SK-N-SH (cell line): ENCODE data around the gene CD300C. TPM values are rescaled to one million over a fixed set of nuclear protein-coding genes. Genes with fewer than 3 reads are reported as not detected.

Source experiments
- CTCF ChIA-PET: fragments of 300-600, 350-600 bp; formaldehyde crosslinking; extraction: SDS; loops from one replicate; lab custom pipeline; 2021; lab: Yijun Ruan, JAX
- POLR2A ChIA-PET: fragments of 350-600 bp; sonication (Branson Sonifier 250); formaldehyde crosslinking; extraction: SDS; loops from one replicate; lab custom pipeline; 2020; ENCODE audit warnings: antibody characterized with exemption, inconsistent platforms; lab: Yijun Ruan, JAX
- DNase-seq: peaks from one replicate; pipeline ENCODE4 v3.0.0; 2012
- H2AFZ ChIP-seq: fragments of 200-600 bp; sonication (generic); 2 replicates; pipeline ENCODE4 v1.8.1; 2016; ENCODE audit warnings: antibody characterized with exemption, mild to moderate bottlenecking, low read depth
- H3F3A ChIP-seq: fragments of 200-600 bp; sonication (generic); replicated peaks from 2 replicates; pipeline ENCODE3; 2016; ENCODE audit warnings: antibody characterized with exemption, mild to moderate bottlenecking; ENCODE audit not compliant: insufficient read depth
- H3K27ac ChIP-seq, 2 experiments: fragments of 200-500 bp in 1 of 2; fragments of 200-600 bp in 1 of 2; sonication (Bioruptor generic) in 1 of 2; sonication (generic), shearing (Covaris generic) in 1 of 2; 2 replicates each; pipeline versions ENCODE4 v1.5.1 to v1.6.1; 2014 to 2016; ENCODE audit warnings: low read depth in 2 of 2, inconsistent platforms in 1 of 2, low read length in 1 of 2, mild to moderate bottlenecking in 1 of 2, mixed read lengths in 1 of 2
- H3K27me3 ChIP-seq: fragments of 200-600 bp; sonication (generic), shearing (Covaris generic); 2 replicates; pipeline ENCODE4 v1.6.1; 2016; ENCODE audit warnings: mixed run types; ENCODE audit not compliant: insufficient read depth
- H3K36me3 ChIP-seq, 2 experiments: fragments of 200-500 bp in 1 of 2; fragments of 200-600 bp in 1 of 2; sonication (Bioruptor generic) in 1 of 2; sonication (generic) in 1 of 2; replicated peaks in 1 of 2; 2 replicates each; pipeline versions ENCODE3 to v1.5.1; 2014 to 2016; ENCODE audit warnings: low read length in 1 of 2, mild to moderate bottlenecking in 1 of 2; ENCODE audit not compliant: insufficient read depth in 2 of 2, control insufficient read depth in 1 of 2
- H3K4me1 ChIP-seq, 2 experiments: fragments of 200-500 bp in 1 of 2; fragments of 200-600 bp in 1 of 2; sonication (Bioruptor generic) in 1 of 2; sonication (generic), shearing (Covaris generic) in 1 of 2; 2 replicates each; pipeline versions ENCODE4 v1.5.1 to v1.6.1; 2014 to 2016; ENCODE audit warnings: low read depth in 1 of 2, low read length in 1 of 2, mixed run types in 1 of 2; ENCODE audit not compliant: insufficient read depth in 2 of 2, control insufficient read depth in 1 of 2
- H3K4me2 ChIP-seq: fragments of 200-600 bp; sonication (generic), shearing (Covaris generic); 2 replicates; pipeline ENCODE4 v1.6.1; 2017; ENCODE audit warnings: mixed run types
- H3K4me3 ChIP-seq, 2 experiments: fragments of 200-500 bp in 1 of 2; fragments of 200-600 bp in 1 of 2; sonication (Bioruptor generic) in 1 of 2; sonication (generic), shearing (Covaris generic) in 1 of 2; 2 replicates each; pipeline versions ENCODE4 v1.5.1 to v1.8.1; 2014 to 2016; ENCODE audit warnings: low read depth in 2 of 2, inconsistent platforms in 1 of 2, low read length in 1 of 2, mild to moderate bottlenecking in 1 of 2, mixed read lengths in 1 of 2, moderate library complexity in 1 of 2
- H3K79me2 ChIP-seq: fragments of 200-600 bp; sonication (generic); 2 replicates; pipeline ENCODE4 v1.8.1; 2017; ENCODE audit warnings: mild to moderate bottlenecking; ENCODE audit not compliant: insufficient read depth
- H3K9ac ChIP-seq: fragments of 200-600 bp; sonication (generic); 2 replicates; pipeline ENCODE4 v1.6.1; 2017; ENCODE audit warnings: mixed run types
- H3K9me2 ChIP-seq: fragments of 200-600 bp; sonication (generic); 2 replicates; pipeline ENCODE4 v1.6.1; 2017; ENCODE audit warnings: mixed run types
- H3K9me3 ChIP-seq: fragments of 200-600 bp; sonication (generic); 2 replicates; pipeline ENCODE4 v1.6.1; 2017; ENCODE audit warnings: mixed run types, mild to moderate bottlenecking, moderate library complexity
- H4K20me1 ChIP-seq: fragments of 200-600 bp; sonication (generic); 2 replicates; pipeline ENCODE4 v1.6.1; 2017; ENCODE audit warnings: mild to moderate bottlenecking, mixed run types; ENCODE audit not compliant: insufficient read depth
- CHD2 ChIP-seq: fragments of 150-350 bp; IDR thresholded peaks from 2 replicates; pipeline ENCODE4 v1.6.1; 2018; ENCODE audit warnings: low read length; ENCODE audit not compliant: partially characterized antibody
- CTCF ChIP-seq: fragments of 200-600 bp; sonication (generic); IDR thresholded peaks from 2 replicates; pipeline ENCODE4 v1.6.1; 2017; ENCODE audit warnings: antibody characterized with exemption, mild to moderate bottlenecking, moderate library complexity
- EZH2phosphoT487 ChIP-seq: fragments of 200-600 bp; sonication (generic); IDR thresholded peaks from 2 replicates; pipeline ENCODE4 v1.6.1; 2017; ENCODE audit warnings: low read depth, mixed run types, mild to moderate bottlenecking, antibody characterized with exemption, moderate library complexity, borderline replicate concordance
- FOSL2 ChIP-seq: IDR thresholded peaks from 2 replicates; pipeline ENCODE4 v1.4.0; 2012; ENCODE audit warnings: low read depth, mild to moderate bottlenecking, moderate library complexity, borderline replicate concordance
- FOXM1 ChIP-seq: IDR thresholded peaks from 2 replicates; pipeline ENCODE4 v1.4.0; 2012; ENCODE audit warnings: low read depth, mild to moderate bottlenecking
- GABPA ChIP-seq: IDR thresholded peaks from 2 replicates; pipeline ENCODE4 v1.4.0; 2012; ENCODE audit warnings: low read depth, mild to moderate bottlenecking
- MEF2A ChIP-seq: IDR thresholded peaks from 2 replicates; pipeline ENCODE4 v1.4.0; 2012; ENCODE audit warnings: low read depth, borderline replicate concordance
- MXI1 ChIP-seq: IDR thresholded peaks from 2 replicates; pipeline ENCODE4 v1.6.1; 2012; ENCODE audit warnings: mild to moderate bottlenecking, low read depth, low read length, improper control_type of control experiment
- NFIC ChIP-seq: IDR thresholded peaks from 2 replicates; pipeline ENCODE4 v1.4.0; 2012; ENCODE audit warnings: borderline replicate concordance
- RAD21 ChIP-seq: IDR thresholded peaks from 2 replicates; pipeline ENCODE4 v1.6.1; 2012; ENCODE audit warnings: mild to moderate bottlenecking, low read length
- RXRA ChIP-seq: IDR thresholded peaks from 2 replicates; pipeline ENCODE4 v1.4.0; 2012; ENCODE audit warnings: low read depth, mild to moderate bottlenecking, borderline replicate concordance
- SMC3 ChIP-seq: IDR thresholded peaks from 2 replicates; pipeline ENCODE4 v1.6.1; 2012; ENCODE audit warnings: low read depth, low read length, improper control_type of control experiment
- TAF1 ChIP-seq: IDR thresholded peaks from 2 replicates; pipeline ENCODE4 v1.6.1; 2012; ENCODE audit warnings: low read depth, mild to moderate bottlenecking, low read length, moderate library complexity, borderline replicate concordance
- TCF12 ChIP-seq: IDR thresholded peaks from 2 replicates; pipeline ENCODE4 v1.4.0; 2012
- TEAD4 ChIP-seq: IDR thresholded peaks from 2 replicates; pipeline ENCODE4 v1.4.0; 2012; ENCODE audit warnings: mild to moderate bottlenecking, borderline replicate concordance; ENCODE audit not compliant: insufficient read depth
- USF1 ChIP-seq: IDR thresholded peaks from 2 replicates; pipeline ENCODE4 v1.4.0; 2012; ENCODE audit warnings: low read depth, borderline replicate concordance
- WGBS: methylation state at CpG from one replicate; pipeline ENCODE4 v1.1.6; 2017; ENCODE audit warnings: low lambda C conversion rate; 5-methylcytosine and 5-hydroxymethylcytosine counted together
- polyA plus RNA-seq, 3 experiments: library from polyadenylated mRNA; depleted of rRNA; stranded (reverse); fragments of >200 nt; gene quantifications; 2 replicates each; pipeline ENCODE4 v1.2.3, GENCODE V29; 2012
- TF ChIP-seq, protein P1 (sequence below): IDR thresholded peaks from 2 replicates; pipeline ENCODE4 v1.4.0; 2012; ENCODE audit warnings: low read depth
- TF ChIP-seq, protein P2 (sequence below): IDR thresholded peaks from 2 replicates; pipeline ENCODE4 v1.6.1; 2012; ENCODE audit warnings: mild to moderate bottlenecking, low read depth, low read length, moderate library complexity

The CD300C gene
- polyA plus RNA-seq, 1 of the 3 experiments (the other 2 are of a cell fraction): not detected

DNA sequence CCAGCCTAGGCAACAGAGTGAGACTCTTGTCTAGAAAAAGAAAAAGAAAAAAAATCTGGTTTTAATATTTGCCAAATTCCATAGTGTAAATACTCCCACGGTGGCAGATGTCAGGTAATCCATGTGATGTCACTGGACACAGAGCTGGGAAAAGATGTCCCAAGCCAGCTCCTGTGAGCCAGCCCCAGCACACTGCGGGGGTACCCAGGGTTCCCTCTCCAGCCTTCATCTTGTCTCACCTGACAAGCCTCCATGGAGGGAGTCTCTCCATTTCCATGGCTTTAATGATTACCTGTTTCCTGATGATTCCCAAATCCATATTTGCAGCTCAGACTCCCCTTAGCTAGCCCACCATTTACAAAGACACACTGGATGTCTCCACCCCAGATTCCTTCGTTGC is 19.2 kb downstream of the CD300C start:
- no peaks in the 10 kb centered on the region for H3K36me3 ChIP-seq
- POLR2A ChIA-PET: no interaction called here
- CTCF ChIA-PET: interaction anchor here (1.0 to 3.1 kb wide), 6 partner anchors 24 to 226 kb away, joined by 3 to 14 read pairs (median 4); partner anchors contain the start of genes CD300H and GPR142
- no peaks in the 10 kb centered on the region for H3K9me3 ChIP-seq
- no peaks in the 10 kb centered on the region for H3F3A ChIP-seq
- no peaks in the 10 kb centered on the region for H4K20me1 ChIP-seq
- no peaks in the 10 kb centered on the region for H3K27me3 ChIP-seq
- H3K27ac ChIP-seq: no peak overlapping the region
- H3K9ac ChIP-seq: no peak overlapping the region
- H2AFZ ChIP-seq: no peak overlapping the region
- no peak for DNase-seq
- H3K4me3 ChIP-seq: no peak overlapping the region
- H3K4me1 ChIP-seq: no peaks in the 10 kb centered on the region
- 4% methylated on average over 3 of the region's 3 CpGs for WGBS
- no peak overlapping the region for H3K4me2 ChIP-seq
- H3K9me2 ChIP-seq: no peaks in the 10 kb centered on the region
- H3K79me2 ChIP-seq: no peaks in the 10 kb centered on the region
- TF ChIP-seq MXI1 (no peak), SMC3 (no peak), TCF12 (no peak), CHD2 (no peak), GABPA (no peak), MEF2A (no peak), CTCF (no peak), RXRA (no peak), FOXM1 (no peak), USF1 (no peak), FOSL2 (no peak)
- TF ChIP-seq, protein P1, sequence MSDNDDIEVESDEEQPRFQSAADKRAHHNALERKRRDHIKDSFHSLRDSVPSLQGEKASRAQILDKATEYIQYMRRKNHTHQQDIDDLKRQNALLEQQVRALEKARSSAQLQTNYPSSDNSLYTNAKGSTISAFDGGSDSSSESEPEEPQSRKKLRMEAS: no peak

- H3K36me3 ChIP-seq: no peaks in the 10 kb centered on the region
- 23% methylated on average over 14 of the region's 14 CpGs for WGBS
- no peak overlapping the region for H3K9ac ChIP-seq
- no peak overlapping the region for H3K4me2 ChIP-seq
- H2AFZ ChIP-seq: no peak overlapping the region
- no peak for DNase-seq
- no peaks in the 10 kb centered on the region for H3K27me3 ChIP-seq
- ChIA-PET POLR2A (no interaction called here), CTCF (interaction anchor here (0.5 to 1.3 kb wide), 3 partner anchors 23 to 1686 kb away, joined by 3 to 4 read pairs (median 3); no protein-coding TSS in a partner anchor)
- no peaks in the 10 kb centered on the region for H3K9me3 ChIP-seq
- no peak overlapping the region for H3K27ac ChIP-seq
- no peaks in the 10 kb centered on the region for H3K4me1 ChIP-seq
- no peaks in the 10 kb centered on the region for H3F3A ChIP-seq
- H3K4me3 ChIP-seq: no peak overlapping the region
- H3K9me2 ChIP-seq: no peaks in the 10 kb centered on the region
- no peaks in the 10 kb centered on the region for H4K20me1 ChIP-seq
- H3K79me2 ChIP-seq: no peaks in the 10 kb centered on the region
- no peak for TF ChIP-seq RAD21
- no peak for TF ChIP-seq TAF1
- TF ChIP-seq, protein P1: no peak
- TF ChIP-seq, protein P2, sequence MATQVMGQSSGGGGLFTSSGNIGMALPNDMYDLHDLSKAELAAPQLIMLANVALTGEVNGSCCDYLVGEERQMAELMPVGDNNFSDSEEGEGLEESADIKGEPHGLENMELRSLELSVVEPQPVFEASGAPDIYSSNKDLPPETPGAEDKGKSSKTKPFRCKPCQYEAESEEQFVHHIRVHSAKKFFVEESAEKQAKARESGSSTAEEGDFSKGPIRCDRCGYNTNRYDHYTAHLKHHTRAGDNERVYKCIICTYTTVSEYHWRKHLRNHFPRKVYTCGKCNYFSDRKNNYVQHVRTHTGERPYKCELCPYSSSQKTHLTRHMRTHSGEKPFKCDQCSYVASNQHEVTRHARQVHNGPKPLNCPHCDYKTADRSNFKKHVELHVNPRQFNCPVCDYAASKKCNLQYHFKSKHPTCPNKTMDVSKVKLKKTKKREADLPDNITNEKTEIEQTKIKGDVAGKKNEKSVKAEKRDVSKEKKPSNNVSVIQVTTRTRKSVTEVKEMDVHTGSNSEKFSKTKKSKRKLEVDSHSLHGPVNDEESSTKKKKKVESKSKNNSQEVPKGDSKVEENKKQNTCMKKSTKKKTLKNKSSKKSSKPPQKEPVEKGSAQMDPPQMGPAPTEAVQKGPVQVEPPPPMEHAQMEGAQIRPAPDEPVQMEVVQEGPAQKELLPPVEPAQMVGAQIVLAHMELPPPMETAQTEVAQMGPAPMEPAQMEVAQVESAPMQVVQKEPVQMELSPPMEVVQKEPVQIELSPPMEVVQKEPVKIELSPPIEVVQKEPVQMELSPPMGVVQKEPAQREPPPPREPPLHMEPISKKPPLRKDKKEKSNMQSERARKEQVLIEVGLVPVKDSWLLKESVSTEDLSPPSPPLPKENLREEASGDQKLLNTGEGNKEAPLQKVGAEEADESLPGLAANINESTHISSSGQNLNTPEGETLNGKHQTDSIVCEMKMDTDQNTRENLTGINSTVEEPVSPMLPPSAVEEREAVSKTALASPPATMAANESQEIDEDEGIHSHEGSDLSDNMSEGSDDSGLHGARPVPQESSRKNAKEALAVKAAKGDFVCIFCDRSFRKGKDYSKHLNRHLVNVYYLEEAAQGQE: no peak
- no peak for TF ChIP-seq CTCF
- no peak for TF ChIP-seq TCF12
- no peak for TF ChIP-seq NFIC
- no peak for TF ChIP-seq TEAD4
- TF ChIP-seq RXRA: no peak
- no peak for TF ChIP-seq EZH2phosphoT487
Observed at GRCh38 chr17:74525781-74526288, 20.1 kb downstream of the CD300C start.
